ENCODE results near the gene ZNF385C. TPM values are rescaled to one million over a fixed set of nuclear protein-coding genes. Genes with fewer than 3 reads are reported as not detected.
"Not testable (repeated sequence)": the region's sequence is repeated elsewhere in the genome, so short reads cannot be mapped to it uniquely, and the experiment has no call there.

The ZNF385C gene, protein sequence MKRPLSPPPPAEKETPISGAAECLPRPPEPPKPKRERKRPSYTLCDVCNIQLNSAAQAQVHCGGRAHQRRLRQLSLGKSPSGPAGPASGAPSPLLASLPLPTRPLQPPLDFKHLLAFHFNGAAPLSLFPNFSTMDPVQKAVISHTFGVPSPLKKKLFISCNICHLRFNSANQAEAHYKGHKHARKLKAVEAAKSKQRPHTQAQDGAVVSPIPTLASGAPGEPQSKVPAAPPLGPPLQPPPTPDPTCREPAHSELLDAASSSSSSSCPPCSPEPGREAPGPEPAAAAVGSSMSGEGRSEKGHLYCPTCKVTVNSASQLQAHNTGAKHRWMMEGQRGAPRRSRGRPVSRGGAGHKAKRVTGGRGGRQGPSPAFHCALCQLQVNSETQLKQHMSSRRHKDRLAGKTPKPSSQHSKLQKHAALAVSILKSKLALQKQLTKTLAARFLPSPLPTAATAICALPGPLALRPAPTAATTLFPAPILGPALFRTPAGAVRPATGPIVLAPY
- total RNA-seq (2014; rRNA removed; shearing (Covaris generic); ENCODE audit: low replicate concordance), result not detected in 2 replicates

DNA sequence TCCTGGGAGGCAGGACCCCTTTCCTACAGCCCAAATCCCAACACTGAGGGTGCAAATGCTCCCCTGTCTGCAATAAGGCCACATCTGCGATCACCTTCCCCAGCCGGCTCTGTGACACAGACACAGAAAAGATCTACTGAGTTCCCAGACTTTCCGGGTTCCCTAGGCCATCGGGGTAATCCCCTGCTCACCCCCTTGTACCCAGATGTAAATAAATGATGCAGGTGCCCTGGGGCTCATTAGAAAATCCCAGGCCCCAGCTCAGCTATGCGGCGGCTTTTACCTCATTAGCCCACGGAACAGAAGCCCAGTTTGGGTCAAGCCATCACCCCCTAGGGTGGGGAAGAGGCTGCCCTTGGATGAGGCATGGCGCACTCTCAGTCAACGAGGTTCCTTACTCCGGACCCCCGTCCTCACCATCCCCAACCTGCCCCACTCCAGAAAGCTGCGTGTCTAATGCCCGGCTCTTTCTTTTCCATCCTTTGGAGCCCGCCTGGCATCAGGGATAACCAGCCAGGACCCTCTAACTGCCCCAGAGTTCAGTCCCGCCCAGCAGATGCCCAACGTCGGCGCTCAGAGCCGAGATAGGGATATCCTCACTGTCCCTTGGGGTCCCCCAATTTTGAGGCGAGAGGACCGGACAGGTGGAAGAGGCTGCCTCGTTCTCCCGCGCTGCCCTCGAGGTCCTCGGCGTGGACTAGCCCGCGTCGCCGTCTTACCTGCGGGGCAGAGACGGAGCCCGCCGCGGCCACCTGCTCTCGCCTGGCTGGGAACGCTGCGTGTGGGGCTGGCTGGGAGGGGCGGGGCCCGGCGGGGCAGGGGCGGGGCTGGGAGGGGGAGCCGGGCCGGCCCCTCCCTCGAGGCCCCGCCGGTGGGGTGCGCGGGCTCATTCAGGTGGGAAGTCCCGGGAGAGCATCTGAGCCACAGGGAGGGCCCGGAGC, at the start of gene ZNF385C:
ZNF385C (minus strand) TSS at position 783 of the 941 bp plus-strand sequence. CDS start 35,417 bp downstream, outside the sequence.
- Histone ChIP-seq H3K79me2 (ENCODE audit: low read length) (no peaks in the 10 kb centered on the region), H3K4me3 (ENCODE audit: low read length) (no peak within 1 kb of the TSS), H3K27me3 (ENCODE audit: low read length) (no peaks in the 10 kb centered on the region), H3K27ac (ENCODE audit: low read length) (no peak within 1 kb of the TSS), H2AFZ (ENCODE audit: low read length) (no peak within 1 kb of the TSS), H3K36me3 (ENCODE audit: insufficient read depth, low read length) (no peaks in the 10 kb centered on the region), H3K4me2 (ENCODE audit: low read depth, low read length, poor library complexity, severe bottlenecking) (no peak within 1 kb of the TSS), H3K9ac (ENCODE audit: low read length) (no peak within 1 kb of the TSS), H3K9me2 (replicated peaks; ENCODE audit: insufficient read depth, low read length) (no peaks in the 10 kb centered on the region), H3K9me3 (ENCODE audit: low read length) (no peaks in the 10 kb centered on the region), H4K20me1 (ENCODE audit: insufficient read depth, low read depth, low read length) (no peaks in the 10 kb centered on the region), H3K4me1 (ENCODE audit: low read length) (no peaks in the 10 kb centered on the region; the same call in 1 of the 2 replicates)
- DNase-seq, result no peak

DNA sequence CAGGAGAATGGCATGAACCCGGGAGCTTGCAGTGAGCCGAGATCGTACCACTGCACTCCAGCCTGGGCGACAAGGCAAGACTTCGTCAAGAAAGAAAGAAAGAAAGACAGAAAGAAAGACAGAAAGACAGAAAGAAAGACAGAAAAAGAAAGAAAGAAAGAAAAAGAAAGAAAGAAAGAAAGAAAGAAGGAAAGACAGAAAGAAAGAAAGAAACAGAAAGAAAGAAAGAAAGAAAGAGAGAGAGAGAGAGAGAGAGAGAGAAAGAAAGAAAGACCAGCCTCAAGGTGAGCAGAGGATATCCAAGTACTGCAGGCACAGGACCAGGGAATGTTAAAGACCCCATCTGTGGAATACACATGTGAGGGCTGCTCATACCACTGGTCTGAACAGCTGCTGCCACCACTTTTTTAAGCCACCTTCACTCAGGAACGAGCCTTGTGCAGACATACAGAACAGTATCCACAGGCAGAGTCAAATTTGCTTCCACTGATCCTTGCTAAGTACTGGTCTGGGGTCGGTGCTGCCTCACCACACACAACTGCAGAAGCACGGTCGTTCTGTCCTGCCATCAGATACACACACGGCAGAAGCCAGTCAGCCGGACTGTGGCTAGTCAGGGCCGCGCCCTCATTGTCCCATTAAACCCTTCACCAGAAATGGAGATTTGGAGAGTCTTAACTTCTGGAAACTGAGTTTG, 48.8 kb upstream of the ZNF385C start:
- H3K27ac ChIP-seq (ENCODE audit: low read length), result no peak overlapping the region
- no peaks in the 10 kb centered on the region for H3K9me2 ChIP-seq (replicated peaks; ENCODE audit: insufficient read depth, low read length)
- no peak overlapping the region for H2AFZ ChIP-seq (ENCODE audit: low read length)
- no peak overlapping the region for H3K4me2 ChIP-seq (ENCODE audit: low read depth, low read length, poor library complexity, severe bottlenecking)
- no peak overlapping the region for H3K4me3 ChIP-seq (ENCODE audit: low read length)
- no peaks in the 10 kb centered on the region for H3K9me3 ChIP-seq (ENCODE audit: low read length)
- peaks cover 19% of the 10 kb centered on the region for H4K20me1 ChIP-seq (ENCODE audit: insufficient read depth, low read depth, low read length)
- H3K4me1 ChIP-seq (ENCODE audit: low read length), result peaks cover 8% of the 10 kb centered on the region
- H3K27me3 ChIP-seq (ENCODE audit: low read length), result no peaks in the 10 kb centered on the region
- no peak for DNase-seq
- peaks cover 6% of the 10 kb centered on the region; the same call in 1 of the 2 replicates for H3K36me3 ChIP-seq (ENCODE audit: insufficient read depth, low read length)
- H3K9ac ChIP-seq (ENCODE audit: low read length), result no peak overlapping the region
- H3K79me2 ChIP-seq (ENCODE audit: low read length), result peaks cover 90% of the 10 kb centered on the region

DNA sequence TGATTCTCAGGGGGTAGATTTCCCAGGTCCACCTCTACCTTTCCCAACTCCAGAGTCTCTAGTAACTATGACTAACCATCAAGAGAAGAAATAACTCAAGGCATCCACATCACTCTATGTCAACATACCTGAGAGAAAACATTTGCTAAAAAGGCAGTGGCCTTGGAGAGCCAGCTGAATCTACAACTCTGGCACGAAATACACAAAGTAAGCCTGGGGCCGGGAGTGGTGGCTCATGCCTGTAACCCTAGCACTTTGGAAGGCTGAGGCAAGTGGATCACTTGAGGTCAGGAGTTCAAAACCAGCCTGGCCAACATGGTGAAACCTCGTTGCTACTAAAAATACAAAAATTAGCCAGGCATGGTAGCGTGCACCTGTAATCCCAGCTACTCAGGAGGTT, 44.9 kb upstream of the ZNF385C start:
- not testable (repeated sequence) for H3K9ac ChIP-seq (ENCODE audit: low read length); H3K9me3 ChIP-seq (ENCODE audit: low read length); DNase-seq; H2AFZ ChIP-seq (ENCODE audit: low read length); H3K9me2 ChIP-seq (replicated peaks; ENCODE audit: insufficient read depth, low read length); H3K27me3 ChIP-seq (ENCODE audit: low read length); H3K4me3 ChIP-seq (ENCODE audit: low read length); H3K4me2 ChIP-seq (ENCODE audit: low read depth, low read length, poor library complexity, severe bottlenecking); H3K27ac ChIP-seq (ENCODE audit: low read length)
- Histone ChIP-seq H4K20me1 (ENCODE audit: insufficient read depth, low read depth, low read length) (peaks cover 39% of the 10 kb centered on the region), H3K79me2 (ENCODE audit: low read length) (peaks cover 90% of the 10 kb centered on the region), H3K4me1 (ENCODE audit: low read length) (peaks cover 15% of the 10 kb centered on the region), H3K36me3 (ENCODE audit: insufficient read depth, low read length) (peaks cover 14% of the 10 kb centered on the region)

DNA sequence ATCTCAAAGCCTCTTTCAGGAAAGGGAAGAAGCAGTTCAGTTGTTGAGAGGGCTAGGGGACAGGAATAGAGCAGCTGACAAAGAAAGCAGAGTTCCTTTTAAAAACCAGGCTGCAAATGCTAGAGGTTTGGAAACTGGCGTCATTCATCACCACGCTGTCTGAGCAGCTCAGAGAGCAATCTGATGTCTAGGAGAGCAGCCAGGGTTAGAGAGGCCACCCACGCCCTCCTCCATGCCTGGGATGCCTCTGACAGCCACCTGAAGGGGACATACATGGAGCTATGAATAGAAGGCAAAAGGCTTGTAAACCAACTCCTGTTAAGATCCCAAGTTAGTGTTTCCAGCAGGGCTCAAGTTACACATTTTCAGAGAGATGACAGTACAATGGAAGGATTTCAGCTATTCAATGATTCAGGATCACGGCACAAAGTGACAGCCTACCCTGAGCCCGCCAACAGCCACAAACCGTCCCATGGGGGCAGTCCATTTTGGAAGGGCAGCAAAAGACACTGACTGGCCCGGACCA, 44.2 kb upstream of the ZNF385C start:
- no peak for DNase-seq
- Histone ChIP-seq H3K9me3 (ENCODE audit: low read length) (no peaks in the 10 kb centered on the region), H3K4me2 (ENCODE audit: low read depth, low read length, poor library complexity, severe bottlenecking) (no peak overlapping the region), H3K27me3 (ENCODE audit: low read length) (no peaks in the 10 kb centered on the region), H3K36me3 (ENCODE audit: insufficient read depth, low read length) (peaks cover 17% of the 10 kb centered on the region), H3K4me1 (ENCODE audit: low read length) (peaks cover 19% of the 10 kb centered on the region), H3K27ac (ENCODE audit: low read length) (no peak overlapping the region), H3K9ac (ENCODE audit: low read length) (no peak overlapping the region), H3K9me2 (replicated peaks; ENCODE audit: insufficient read depth, low read length) (no peaks in the 10 kb centered on the region), H2AFZ (ENCODE audit: low read length) (no peak overlapping the region), H3K79me2 (ENCODE audit: low read length) (peaks cover 92% of the 10 kb centered on the region), H3K4me3 (ENCODE audit: low read length) (no peak overlapping the region), H4K20me1 (ENCODE audit: insufficient read depth, low read depth, low read length) (peaks cover 44% of the 10 kb centered on the region)

DNA sequence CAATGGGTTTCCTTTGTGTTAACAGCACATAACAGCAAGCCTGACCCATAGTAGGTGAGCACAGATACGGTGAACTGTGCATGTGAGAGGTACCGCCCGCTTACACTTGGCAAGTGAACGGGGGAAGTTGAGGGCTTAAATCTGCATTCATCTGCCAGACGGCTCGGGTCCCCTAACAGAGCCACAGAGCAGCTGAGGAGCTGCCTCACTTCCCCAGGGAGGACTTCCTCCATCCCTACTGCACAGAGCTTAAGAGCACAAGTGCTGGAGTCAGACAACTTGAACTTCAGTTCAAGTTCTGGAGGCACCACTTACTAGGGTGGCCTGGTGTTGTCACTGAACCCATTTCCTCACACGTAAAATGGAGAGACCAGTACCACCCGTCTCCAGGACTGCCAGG, 43.1 kb upstream of the ZNF385C start:
- Histone ChIP-seq H3K9ac (ENCODE audit: low read length) (no peak overlapping the region), H3K9me2 (replicated peaks; ENCODE audit: insufficient read depth, low read length) (no peaks in the 10 kb centered on the region), H3K4me1 (ENCODE audit: low read length) (peaks cover 26% of the 10 kb centered on the region), H4K20me1 (ENCODE audit: insufficient read depth, low read depth, low read length) (peaks cover 47% of the 10 kb centered on the region), H3K4me2 (ENCODE audit: low read depth, low read length, poor library complexity, severe bottlenecking) (no peak overlapping the region), H3K27ac (ENCODE audit: low read length) (no peak overlapping the region), H2AFZ (ENCODE audit: low read length) (no peak overlapping the region), H3K27me3 (ENCODE audit: low read length) (no peaks in the 10 kb centered on the region), H3K79me2 (ENCODE audit: low read length) (peaks cover 92% of the 10 kb centered on the region), H3K36me3 (ENCODE audit: insufficient read depth, low read length) (peaks cover 17% of the 10 kb centered on the region), H3K4me3 (ENCODE audit: low read length) (no peak overlapping the region), H3K9me3 (ENCODE audit: low read length) (no peaks in the 10 kb centered on the region)
- no peak for DNase-seq

DNA sequence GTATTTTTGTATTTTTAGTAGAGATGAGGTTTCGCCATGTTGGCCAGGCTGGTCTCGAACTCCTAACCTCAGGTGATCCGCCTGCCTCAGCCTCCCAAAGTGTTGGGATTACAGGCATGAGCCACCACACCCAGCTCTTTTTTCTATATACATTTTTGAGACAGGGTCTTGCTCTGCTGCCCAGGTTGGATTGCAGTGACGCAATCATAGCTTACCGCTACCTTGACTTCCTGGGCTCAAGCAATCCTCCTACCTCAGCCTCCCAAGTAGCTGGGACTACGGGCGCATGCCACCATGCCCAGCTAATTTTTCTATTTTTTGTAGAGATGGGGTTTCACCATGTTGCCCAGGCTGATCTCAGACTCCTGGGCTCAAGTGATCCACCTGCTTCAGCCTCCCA, 42.4 kb upstream of the ZNF385C start:
- Histone ChIP-seq H3K4me1 (ENCODE audit: low read length) (peaks cover 33% of the 10 kb centered on the region), H3K79me2 (ENCODE audit: low read length) (peaks cover 92% of the 10 kb centered on the region), H4K20me1 (ENCODE audit: insufficient read depth, low read depth, low read length) (peaks cover 49% of the 10 kb centered on the region), H3K36me3 (ENCODE audit: insufficient read depth, low read length) (peaks cover 15% of the 10 kb centered on the region)
- H3K4me2 ChIP-seq (ENCODE audit: low read depth, low read length, poor library complexity, severe bottlenecking); H3K9me2 ChIP-seq (replicated peaks; ENCODE audit: insufficient read depth, low read length); H3K4me3 ChIP-seq (ENCODE audit: low read length); H3K27ac ChIP-seq (ENCODE audit: low read length); H3K27me3 ChIP-seq (ENCODE audit: low read length); H3K9me3 ChIP-seq (ENCODE audit: low read length); H3K9ac ChIP-seq (ENCODE audit: low read length); H2AFZ ChIP-seq (ENCODE audit: low read length); DNase-seq: not testable (repeated sequence)

DNA sequence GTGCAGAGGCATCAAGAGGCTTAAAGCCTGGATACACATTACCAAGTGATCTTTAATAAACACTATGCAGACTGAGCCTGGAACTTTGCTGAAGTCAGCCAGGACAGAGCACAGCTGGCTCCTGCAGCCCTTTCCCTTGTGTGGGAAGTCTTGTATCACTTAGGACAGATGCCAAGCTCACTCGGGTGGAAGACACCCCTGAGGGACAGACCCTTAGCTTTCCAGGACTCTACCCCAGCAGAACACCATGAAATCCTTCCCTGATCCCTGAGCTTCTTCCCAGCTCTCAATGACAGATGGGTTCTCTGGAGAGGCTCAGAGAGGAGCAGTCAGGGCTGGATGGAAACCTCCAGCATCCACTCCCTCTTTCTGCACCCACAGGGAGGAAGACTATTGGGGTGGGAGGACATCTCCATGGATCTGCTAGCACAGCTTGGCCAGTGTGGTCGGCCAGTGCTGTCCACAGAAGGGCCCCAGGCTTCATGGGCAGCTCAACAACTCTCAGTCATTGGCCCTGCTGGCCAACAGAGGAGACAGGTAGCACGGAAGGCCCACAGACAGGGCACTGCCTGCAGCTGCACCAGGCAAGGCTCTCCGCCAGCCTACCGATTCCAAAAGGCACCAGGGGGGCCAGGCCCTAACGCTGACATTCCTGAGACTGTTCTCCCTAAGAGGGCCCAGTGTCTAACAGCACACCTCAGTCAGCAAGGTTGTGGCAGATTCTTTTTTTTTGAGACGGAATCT, 40.6 kb upstream of the ZNF385C start:
- Histone ChIP-seq H3K4me1 (ENCODE audit: low read length) (peaks cover 50% of the 10 kb centered on the region), H3K4me3 (ENCODE audit: low read length) (no peak overlapping the region), H3K9ac (ENCODE audit: low read length) (no peak overlapping the region; the same call in 1 of the 2 replicates), H3K9me2 (replicated peaks; ENCODE audit: insufficient read depth, low read length) (no peaks in the 10 kb centered on the region), H3K9me3 (ENCODE audit: low read length) (no peaks in the 10 kb centered on the region), H2AFZ (ENCODE audit: low read length) (no peak overlapping the region), H3K27me3 (ENCODE audit: low read length) (no peaks in the 10 kb centered on the region), H3K4me2 (ENCODE audit: low read depth, low read length, poor library complexity, severe bottlenecking) (no peak overlapping the region), H3K79me2 (ENCODE audit: low read length) (peaks cover 97% of the 10 kb centered on the region), H3K27ac (ENCODE audit: low read length) (no peak overlapping the region), H3K36me3 (ENCODE audit: insufficient read depth, low read length) (peaks cover 19% of the 10 kb centered on the region), H4K20me1 (ENCODE audit: insufficient read depth, low read depth, low read length) (peaks cover 59% of the 10 kb centered on the region)
- DNase-seq, result no peak

Data from Karpas-422 (cell line).